ENCODE results near the gene TMEM150B.
A peak's percentile ranks its signal among the peaks of the same experiment; 100 is the strongest.

- TF ChIP-seq CTCF (IDR thresholded peaks at IDR 0.05; ENCODE audit: low read depth, low read length, missing input control), result no peak
- no peak for TF ChIP-seq RXRA (IDR thresholded peaks at IDR 0.05)
- no peak for TF ChIP-seq TAF1 (conservative IDR thresholded peaks at IDR 0.05)
- TF ChIP-seq FOXA1 (IDR thresholded peaks at IDR 0.05), result no peak
- no peak for TF ChIP-seq MAX (IDR thresholded peaks at IDR 0.05)
- no peak for TF ChIP-seq YY1 (IDR thresholded peaks at IDR 0.05)
- no peak for TF ChIP-seq HNF4A (conservative IDR thresholded peaks at IDR 0.05)
- TF ChIP-seq ZBTB33 (IDR thresholded peaks at IDR 0.05), result no peak
- TF ChIP-seq NR2F2 (IDR thresholded peaks at IDR 0.05), result peak; percentile 39
- no peak for TF ChIP-seq GABPA (IDR thresholded peaks at IDR 0.05 in 1 of 2, conservative IDR thresholded peaks at IDR 0.05 in 1 of 2)
- TF ChIP-seq RAD21 (IDR thresholded peaks at IDR 0.05), result no peak
- no peak for TF ChIP-seq SP1 (IDR thresholded peaks at IDR 0.05)
Measured at GRCh38 chr19:55339889-55340783, 15.0 kb upstream of the TMEM150B start.
